Hepatocyte (in vitro differentiated cells): ENCODE measurements around the gene KCNA5. TPM values are rescaled to one million over a fixed set of nuclear protein-coding genes. Genes with fewer than 3 reads are reported as not detected.

Source experiments
- DNase-seq: peaks from one replicate; pipeline ENCODE4 v3.0.0-alpha.2; 2016; ENCODE audit warnings: low spot score
- H2AFZ ChIP-seq: fragments of 200-600 bp; sonication (generic); 2 replicates; pipeline ENCODE4 v1.6.0; 2016; ENCODE audit warnings: antibody characterized with exemption, mild to moderate bottlenecking
- H3K27ac ChIP-seq: fragments of 200-600 bp; sonication (generic); 2 replicates; pipeline ENCODE4 v1.5.1; 2016; ENCODE audit warnings: mild to moderate bottlenecking
- H3K27me3 ChIP-seq: fragments of 200-600 bp; sonication (generic); 2 replicates; pipeline ENCODE4 v1.6.1; 2016
- H3K36me3 ChIP-seq: fragments of 200-600 bp; sonication (generic); replicated peaks from 2 replicates; pipeline ENCODE4 v1.5.1; 2016; ENCODE audit warnings: low read depth; ENCODE audit not compliant: insufficient read depth
- H3K4me1 ChIP-seq: fragments of 200-600 bp; sonication (generic); 2 replicates; pipeline ENCODE4 v1.5.1; 2016; ENCODE audit warnings: mild to moderate bottlenecking, moderate library complexity; ENCODE audit not compliant: insufficient read depth
- H3K4me2 ChIP-seq: fragments of 200-600 bp; sonication (generic); 2 replicates; pipeline ENCODE4 v1.6.0; 2016
- H3K4me3 ChIP-seq: fragments of 200-600 bp; sonication (generic); 2 replicates; pipeline ENCODE4 v1.5.1; 2016; ENCODE audit warnings: mild to moderate bottlenecking
- H3K79me2 ChIP-seq: fragments of 200-600 bp; sonication (generic); 2 replicates; pipeline ENCODE4 v1.6.0; 2017; ENCODE audit warnings: mild to moderate bottlenecking
- H3K9me2 ChIP-seq: fragments of 200-600 bp; sonication (generic); replicated peaks from 2 replicates; pipeline ENCODE4 v1.6.0; 2017; ENCODE audit warnings: mild to moderate bottlenecking; ENCODE audit not compliant: insufficient read depth
- H3K9me3 ChIP-seq: fragments of 200-600 bp; sonication (generic); 2 replicates; pipeline ENCODE4 v1.5.1; 2016; ENCODE audit warnings: low read depth, mild to moderate bottlenecking
- H4K20me1 ChIP-seq: fragments of 200-600 bp; sonication (generic); 2 replicates; pipeline ENCODE4 v1.6.0; 2016; ENCODE audit warnings: mild to moderate bottlenecking; ENCODE audit not compliant: insufficient read depth, poor library complexity, severe bottlenecking
- EZH2 ChIP-seq: fragments of 200-600 bp; sonication (generic); IDR thresholded peaks from 2 replicates; pipeline ENCODE4 v1.6.1; 2016; ENCODE audit warnings: antibody characterized with exemption, mild to moderate bottlenecking, borderline replicate concordance
- EZH2phosphoT487 ChIP-seq: fragments of 200-600 bp; sonication (generic); IDR thresholded peaks from one replicate; pipeline ENCODE4 v1.6.1; 2018; ENCODE audit warnings: antibody characterized with exemption, mild to moderate bottlenecking, low read depth, moderate library complexity; ENCODE audit not compliant: unreplicated experiment, severe bottlenecking
- WGBS: methylation state at CpG from one replicate; pipeline ENCODE4 v1.1.6; 2016; ENCODE audit warnings: low lambda C conversion rate; ENCODE audit errors: missing lambda C conversion rate; 5-methylcytosine and 5-hydroxymethylcytosine counted together
- polyA plus RNA-seq: library from polyadenylated mRNA; unstranded; fragments of >200 nt; fragmentation: Nextera tagmentation; extraction: Ambion mirVana; gene quantifications from 2 replicates; pipeline ENCODE4 v1.2.1, GENCODE V29; 2016
- total RNA-seq: library from RNA; depleted of rRNA; stranded (reverse); fragments of >200 nt; gene quantifications from 2 replicates; pipeline ENCODE4 v1.2.3, GENCODE V29; 2014
- TF ChIP-seq, protein P1 (sequence below): fragments of 200-600 bp; sonication (generic); IDR thresholded peaks from 2 replicates; pipeline ENCODE4 v1.5.1; 2016; ENCODE audit warnings: antibody characterized with exemption, mild to moderate bottlenecking; ENCODE audit not compliant: poor library complexity

Gene KCNA5
- total and polyA plus RNA-seq, 2 experiments from 2014 or later = 1.8 to 2.8 TPM

- H2AFZ ChIP-seq = no peak overlapping the region
- no peak overlapping the region for H3K4me2 ChIP-seq
- no peaks in the 10 kb centered on the region for H4K20me1 ChIP-seq
- H3K79me2 ChIP-seq = no peaks in the 10 kb centered on the region
- whole genome bisulfite sequencing = 30% methylated on average over 1 of the region's 1 CpG
- TF ChIP-seq, protein P1, sequence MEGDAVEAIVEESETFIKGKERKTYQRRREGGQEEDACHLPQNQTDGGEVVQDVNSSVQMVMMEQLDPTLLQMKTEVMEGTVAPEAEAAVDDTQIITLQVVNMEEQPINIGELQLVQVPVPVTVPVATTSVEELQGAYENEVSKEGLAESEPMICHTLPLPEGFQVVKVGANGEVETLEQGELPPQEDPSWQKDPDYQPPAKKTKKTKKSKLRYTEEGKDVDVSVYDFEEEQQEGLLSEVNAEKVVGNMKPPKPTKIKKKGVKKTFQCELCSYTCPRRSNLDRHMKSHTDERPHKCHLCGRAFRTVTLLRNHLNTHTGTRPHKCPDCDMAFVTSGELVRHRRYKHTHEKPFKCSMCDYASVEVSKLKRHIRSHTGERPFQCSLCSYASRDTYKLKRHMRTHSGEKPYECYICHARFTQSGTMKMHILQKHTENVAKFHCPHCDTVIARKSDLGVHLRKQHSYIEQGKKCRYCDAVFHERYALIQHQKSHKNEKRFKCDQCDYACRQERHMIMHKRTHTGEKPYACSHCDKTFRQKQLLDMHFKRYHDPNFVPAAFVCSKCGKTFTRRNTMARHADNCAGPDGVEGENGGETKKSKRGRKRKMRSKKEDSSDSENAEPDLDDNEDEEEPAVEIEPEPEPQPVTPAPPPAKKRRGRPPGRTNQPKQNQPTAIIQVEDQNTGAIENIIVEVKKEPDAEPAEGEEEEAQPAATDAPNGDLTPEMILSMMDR = peak; percentile 39
- no peak for TF ChIP-seq EZH2
- TF ChIP-seq EZH2phosphoT487 = no peak
- H3K36me3 ChIP-seq = no peaks in the 10 kb centered on the region
- no peaks in the 10 kb centered on the region for H3K9me3 ChIP-seq
- H3K9me2 ChIP-seq = no peaks in the 10 kb centered on the region
- no peak overlapping the region for H3K27ac ChIP-seq
- peaks cover 14% of the 10 kb centered on the region for H3K27me3 ChIP-seq
- DNase-seq = no peak
- H3K4me1 ChIP-seq = no peaks in the 10 kb centered on the region
- H3K4me3 ChIP-seq = no peak overlapping the region
Measured at GRCh38 chr12:5073853-5074252, 30.2 kb downstream of the KCNA5 start.

- no peak for TF ChIP-seq EZH2phosphoT487
- Histone ChIP-seq H3K9me3 (no peaks in the 10 kb centered on the region), H3K36me3 (no peaks in the 10 kb centered on the region), H4K20me1 (no peaks in the 10 kb centered on the region), H3K27me3 (peaks cover 10% of the 10 kb centered on the region), H3K4me1 (no peaks in the 10 kb centered on the region), H2AFZ (no peak overlapping the region), H3K9me2 (no peaks in the 10 kb centered on the region), H3K27ac (no peak overlapping the region), H3K4me3 (no peak overlapping the region), H3K79me2 (no peaks in the 10 kb centered on the region), H3K4me2 (no peak overlapping the region)
- 84% methylated on average over 4 of the region's 4 CpGs for WGBS
- no peak for DNase-seq
Measured at GRCh38 chr12:5076761-5077160, 33.1 kb downstream of the KCNA5 start.

GRCh38 chr12:5078423-5078822 lies 34.7 kb downstream of the KCNA5 start:
- Histone ChIP-seq H3K4me3 (no peak overlapping the region), H3K27ac (no peak overlapping the region), H3K9me3 (no peaks in the 10 kb centered on the region), H3K79me2 (no peaks in the 10 kb centered on the region), H3K4me2 (no peak overlapping the region), H2AFZ (no peak overlapping the region), H4K20me1 (no peaks in the 10 kb centered on the region), H3K4me1 (no peaks in the 10 kb centered on the region), H3K9me2 (no peaks in the 10 kb centered on the region), H3K36me3 (no peaks in the 10 kb centered on the region), H3K27me3 (peaks cover 10% of the 10 kb centered on the region)
- DNase-seq = peak; percentile 44
- 63% methylated on average over 4 of the region's 4 CpGs for WGBS
- TF ChIP-seq EZH2phosphoT487 (no peak), EZH2 (no peak)
- TF ChIP-seq, protein P1 = no peak

- H2AFZ ChIP-seq = no peak overlapping the region
- no peaks in the 10 kb centered on the region for H3K9me2 ChIP-seq
- WGBS = 67% methylated on average over 12 of the region's 12 CpGs
Measured at GRCh38 chr12:5081016-5081415, 37.3 kb downstream of the KCNA5 start.

More at GRCh38 chr12:5081016-5081415, 37.3 kb downstream of the KCNA5 start:
- no peaks in the 10 kb centered on the region for H3K9me3 ChIP-seq
- DNase-seq = no peak
- TF ChIP-seq, protein P1 = no peak
- no peaks in the 10 kb centered on the region for H3K4me1 ChIP-seq
- no peak overlapping the region for H3K4me3 ChIP-seq
- no peak overlapping the region for H3K27ac ChIP-seq
- H3K4me2 ChIP-seq = no peak overlapping the region
- H3K27me3 ChIP-seq = peaks cover 6% of the 10 kb centered on the region
- H3K36me3 ChIP-seq = no peaks in the 10 kb centered on the region
- no peaks in the 10 kb centered on the region for H3K79me2 ChIP-seq
- no peaks in the 10 kb centered on the region for H4K20me1 ChIP-seq
